ENCODE data around the gene SLC30A1.

DNA sequence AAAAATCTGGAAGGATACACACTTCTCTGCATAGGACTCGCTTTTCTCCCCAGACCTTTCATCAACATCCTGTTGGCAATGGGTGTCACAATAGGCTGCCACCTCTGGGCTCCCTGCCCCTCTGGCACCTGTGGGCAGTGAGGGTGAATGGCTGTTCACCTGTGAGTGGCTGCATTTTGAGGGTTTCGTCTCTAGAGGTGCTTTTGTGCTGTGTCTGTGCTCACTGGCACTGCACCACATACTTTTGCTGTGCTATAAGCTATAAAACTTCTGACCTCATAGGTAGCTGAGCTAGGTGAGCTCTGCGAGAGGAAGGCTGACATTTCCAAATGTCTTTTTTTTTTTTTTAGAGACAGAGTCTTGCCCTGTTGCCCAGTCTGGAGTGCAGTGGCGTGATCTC is 35.9 kb downstream of the SLC30A1 start:
- TF ChIP-seq, protein P1, sequence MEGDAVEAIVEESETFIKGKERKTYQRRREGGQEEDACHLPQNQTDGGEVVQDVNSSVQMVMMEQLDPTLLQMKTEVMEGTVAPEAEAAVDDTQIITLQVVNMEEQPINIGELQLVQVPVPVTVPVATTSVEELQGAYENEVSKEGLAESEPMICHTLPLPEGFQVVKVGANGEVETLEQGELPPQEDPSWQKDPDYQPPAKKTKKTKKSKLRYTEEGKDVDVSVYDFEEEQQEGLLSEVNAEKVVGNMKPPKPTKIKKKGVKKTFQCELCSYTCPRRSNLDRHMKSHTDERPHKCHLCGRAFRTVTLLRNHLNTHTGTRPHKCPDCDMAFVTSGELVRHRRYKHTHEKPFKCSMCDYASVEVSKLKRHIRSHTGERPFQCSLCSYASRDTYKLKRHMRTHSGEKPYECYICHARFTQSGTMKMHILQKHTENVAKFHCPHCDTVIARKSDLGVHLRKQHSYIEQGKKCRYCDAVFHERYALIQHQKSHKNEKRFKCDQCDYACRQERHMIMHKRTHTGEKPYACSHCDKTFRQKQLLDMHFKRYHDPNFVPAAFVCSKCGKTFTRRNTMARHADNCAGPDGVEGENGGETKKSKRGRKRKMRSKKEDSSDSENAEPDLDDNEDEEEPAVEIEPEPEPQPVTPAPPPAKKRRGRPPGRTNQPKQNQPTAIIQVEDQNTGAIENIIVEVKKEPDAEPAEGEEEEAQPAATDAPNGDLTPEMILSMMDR (conservative IDR thresholded peaks at IDR 0.05; ENCODE audit: low read length), result no peak
- TF ChIP-seq EZH2phosphoT487 (IDR thresholded peaks at IDR 0.05; ENCODE audit: borderline replicate concordance), result no peak
